A549 (cell line): ENCODE measurements around the gene ITPRID2. TPM values are rescaled to one million over a fixed set of nuclear protein-coding genes. Genes with fewer than 3 reads are reported as not detected.

Experiments used
- ATAC-seq, 2 experiments: fragments of 200-7000 bp in 1 of 2; fragments of >200 bp in 1 of 2; cut with Nextera tagmentation in 1 of 2; cut with Tn5 transposase in 1 of 2; 3 replicates each; pipeline versions ENCODE4 v1.8.0 to v1.9.1; 2018 to 2020; ENCODE audit warnings: mild to moderate bottlenecking in 1 of 2, moderate library complexity in 1 of 2
- CTCF ChIA-PET: fragments of 300-600 bp; sonication (Branson Sonifier 250); formaldehyde crosslinking; extraction: SDS; loops from one replicate; lab custom pipeline; 2021; ENCODE audit warnings: antibody characterized with exemption, inconsistent platforms; lab: Yijun Ruan, JAX
- POLR2A ChIA-PET: fragments of 350-600 bp; formaldehyde crosslinking; extraction: SDS; loops from one replicate; lab custom pipeline; 2021; ENCODE audit warnings: antibody characterized with exemption, inconsistent platforms; lab: Yijun Ruan, JAX
- DNase-seq, 2 experiments: peaks; one replicate each; pipeline versions ENCODE4 v3.0.0 to v3.0.0-alpha.2; 2011 to 2016; ENCODE audit warnings: low read depth in 1 of 2, low spot score in 1 of 2
- FAIRE-seq: peaks from 2 replicates; lab custom pipeline; 2011; peaks lifted over from hg19 to GRCh38; lab: Jason Lieb, UNC
- H3K27ac ChIP-seq, 2 experiments: fragments of >200 bp; sonication (Bioruptor Twin); formaldehyde crosslinking; 3 replicates each; pipeline ENCODE4 v1.5.1; 2016 to 2017
- H3K4me1 ChIP-seq: fragments of >200 bp; sonication (Bioruptor Twin); formaldehyde crosslinking; 3 replicates; pipeline ENCODE4 v1.6.1; 2016
- H3K4me2 ChIP-seq: fragments of >200 bp; sonication (Bioruptor Twin); formaldehyde crosslinking; 3 replicates; pipeline ENCODE4 v1.6.1; 2016
- H3K4me3 ChIP-seq: fragments of >200 bp; sonication (Bioruptor Twin); formaldehyde crosslinking; 3 replicates; pipeline ENCODE4 v1.5.1; 2016
- H3K9me3 ChIP-seq: fragments of >200 bp; sonication (Bioruptor Twin); formaldehyde crosslinking; 3 replicates; pipeline ENCODE4 v1.6.1; 2016
- CHD2 ChIP-seq: fragments of 150-350 bp; IDR thresholded peaks from 2 replicates; pipeline ENCODE4 v1.6.1; 2014; ENCODE audit warnings: low read length; ENCODE audit not compliant: partially characterized antibody
- CHD4 ChIP-seq: fragments of 200-600 bp; sonication (generic); IDR thresholded peaks from 2 replicates; pipeline ENCODE4 v1.6.1; 2016; ENCODE audit warnings: antibody characterized with exemption, mild to moderate bottlenecking, borderline replicate concordance
- EHF ChIP-seq: fragments of 250-450 bp; sonication (Bioruptor Pico); IDR thresholded peaks from 2 replicates; pipeline ENCODE4 v1.5.0; 2020; ENCODE audit warnings: mild to moderate bottlenecking
- ESRRA ChIP-seq: fragments of 150-350 bp; IDR thresholded peaks from 2 replicates; pipeline ENCODE4 v1.6.1; 2014; ENCODE audit warnings: mild to moderate bottlenecking, low read length, borderline replicate concordance
- FOXS1 ChIP-seq: fragments of 250-450 bp; sonication (Bioruptor Pico); IDR thresholded peaks from 2 replicates; pipeline ENCODE4 v1.5.0; 2020; ENCODE audit warnings: mild to moderate bottlenecking, moderate library complexity
- GATA3 ChIP-seq: IDR thresholded peaks from 2 replicates; pipeline ENCODE4 v1.6.1; 2012; ENCODE audit warnings: borderline replicate concordance
- HEYL ChIP-seq: fragments of 250-450 bp; sonication (Bioruptor Pico); IDR thresholded peaks from 2 replicates; pipeline ENCODE4 v1.8.0; 2021; ENCODE audit warnings: mild to moderate bottlenecking, moderate library complexity
- HOXA7 ChIP-seq: fragments of 250-450 bp; sonication (Bioruptor Pico); IDR thresholded peaks from 2 replicates; pipeline ENCODE4 v1.5.0; 2020; ENCODE audit warnings: mild to moderate bottlenecking, moderate library complexity
- HOXB5 ChIP-seq: fragments of 250-450 bp; sonication (Bioruptor Pico); IDR thresholded peaks from 2 replicates; pipeline ENCODE4 v1.5.0; 2020; ENCODE audit warnings: mild to moderate bottlenecking, moderate library complexity
- MAFK ChIP-seq: fragments of 450-650 bp; IDR thresholded peaks from 2 replicates; pipeline ENCODE4 v1.6.1; 2014; ENCODE audit not compliant: partially characterized antibody
- NFE2L2 ChIP-seq: fragments of 150-350 bp; conservative IDR thresholded peaks from 2 replicates; pipeline ENCODE4 v1.6.1; 2014; ENCODE audit warnings: low read length
- RNF2 ChIP-seq: fragments of 200-600 bp; sonication (generic); IDR thresholded peaks from 2 replicates; pipeline ENCODE4 v1.6.1; 2016; ENCODE audit warnings: low read depth, mild to moderate bottlenecking, antibody characterized with exemption, moderate library complexity, borderline replicate concordance
- ZSCAN20 ChIP-seq: fragments of 250-450 bp; sonication (Bioruptor Pico); IDR thresholded peaks from 2 replicates; pipeline ENCODE4 v1.8.0; 2022; ENCODE audit warnings: mild to moderate bottlenecking, moderate library complexity
- WGBS: methylation state at CpG from one replicate; pipeline ENCODE4 v1.1.6; 2017; ENCODE audit errors: missing lambda C conversion rate; 5-methylcytosine and 5-hydroxymethylcytosine counted together
- polyA plus RNA-seq, 4 experiments: library from polyadenylated mRNA; depleted of rRNA in 3 of 4; stranded (reverse); fragments of >200 nt; fragmentation: RNase III in 1 of 4; extraction: RNeasy Plus Mini Kit Qiagen cat#74134 plus additional on column Dnase treatment in 1 of 4; gene quantifications; 2 replicates in 3 of 4; 3 replicates in 1 of 4; pipeline ENCODE4 v1.2.3, GENCODE V29; 2011 to 2017
- TF ChIP-seq, protein P1 (sequence below): fragments of 150-350 bp; IDR thresholded peaks from 2 replicates; pipeline ENCODE4 v1.6.1; 2014; ENCODE audit warnings: low read depth, mild to moderate bottlenecking, low read length
- TF ChIP-seq, protein P2 (sequence below): fragments of >200 bp; sonication (Bioruptor Twin); formaldehyde crosslinking; IDR thresholded peaks from 2 replicates; pipeline ENCODE4 v1.6.1; 2016
- TF ChIP-seq, protein P3 (sequence below): fragments of 250-450 bp; sonication (Bioruptor Pico); IDR thresholded peaks from 2 replicates; pipeline ENCODE4 v1.5.0; 2021; ENCODE audit warnings: mild to moderate bottlenecking, moderate library complexity, borderline replicate concordance
- TF ChIP-seq, protein P4 (sequence below): fragments of 250-450 bp; sonication (Bioruptor Pico); IDR thresholded peaks from 2 replicates; pipeline ENCODE4 v1.5.0; 2020; ENCODE audit warnings: low read depth, mild to moderate bottlenecking, moderate library complexity

Gene ITPRID2
- polyA plus RNA-seq, 2 of the 4 experiments (the other 2 are of a cell fraction), result 43.3 to 94.3 TPM

DNA sequence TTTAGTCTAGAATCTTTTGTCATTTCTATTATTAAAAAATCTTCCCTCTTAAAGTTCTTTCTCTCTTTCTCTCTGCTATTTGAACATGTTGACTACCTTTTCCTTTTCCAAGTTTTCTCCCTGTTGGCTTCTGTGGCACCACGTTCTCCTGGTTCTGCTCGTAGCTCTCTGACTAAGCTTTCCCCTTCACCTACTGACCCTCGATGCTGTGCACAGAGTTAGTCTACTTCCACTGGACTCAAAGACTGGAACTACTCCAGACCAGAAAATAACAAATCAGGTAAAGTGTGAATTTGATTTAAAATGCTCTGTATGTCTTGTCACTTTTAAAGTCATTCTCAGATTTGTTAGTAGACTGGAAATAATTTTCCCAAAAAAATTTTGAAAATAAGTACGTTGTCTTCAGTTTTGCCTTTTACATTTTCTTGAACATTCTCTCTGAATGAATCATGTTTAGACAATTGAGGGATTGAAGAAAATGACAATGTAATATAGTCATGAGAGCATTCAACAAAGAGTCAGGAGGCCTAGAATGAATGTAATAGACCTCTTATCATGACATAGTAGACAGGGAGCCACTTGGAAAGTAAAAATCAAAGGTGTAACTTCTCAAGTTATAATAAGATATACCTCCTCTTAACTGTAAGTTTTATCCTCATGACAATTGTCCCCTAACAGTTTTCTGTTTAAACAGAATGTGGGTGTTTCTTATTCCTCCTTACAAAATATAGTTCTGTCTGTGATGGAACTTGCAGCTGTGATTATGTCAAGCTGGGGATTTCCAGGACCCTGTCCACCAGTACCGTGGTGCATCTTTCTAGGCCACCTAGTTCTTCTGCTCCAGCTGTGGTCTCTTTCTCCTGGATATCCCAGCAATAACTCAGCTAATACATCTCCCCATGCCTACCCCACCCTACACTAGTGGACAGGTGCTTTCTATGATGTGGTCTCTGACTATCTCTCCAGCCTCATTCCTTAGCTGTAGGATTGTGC, 25.5 kb downstream of the ITPRID2 start:
- peak overlapping the region; percentile 6; the same call in 1 of the 3 replicates for H3K4me2 ChIP-seq
- DNase-seq, result no peak
- ATAC-seq, result peak in 1 of 2 experiments; percentile 47; a peak in 2 of 6 replicates
- CTCF ChIA-PET, result interaction anchor here (0.8 to 1.5 kb wide), 2 partner anchors 13 to 174 kb away, joined by 4 read pairs; no protein-coding TSS in a partner anchor
- H3K4me1 ChIP-seq, result peaks cover 18% of the 10 kb centered on the region
- no peak overlapping the region for H3K27ac ChIP-seq
- TF ChIP-seq HEYL (no peak), ESRRA (no peak), HOXB5 (CRISPR knock-in tag) (no peak), FOXS1 (CRISPR knock-in tag) (no peak), GATA3 (no peak), MAFK (no peak)
- TF ChIP-seq, protein P1, sequence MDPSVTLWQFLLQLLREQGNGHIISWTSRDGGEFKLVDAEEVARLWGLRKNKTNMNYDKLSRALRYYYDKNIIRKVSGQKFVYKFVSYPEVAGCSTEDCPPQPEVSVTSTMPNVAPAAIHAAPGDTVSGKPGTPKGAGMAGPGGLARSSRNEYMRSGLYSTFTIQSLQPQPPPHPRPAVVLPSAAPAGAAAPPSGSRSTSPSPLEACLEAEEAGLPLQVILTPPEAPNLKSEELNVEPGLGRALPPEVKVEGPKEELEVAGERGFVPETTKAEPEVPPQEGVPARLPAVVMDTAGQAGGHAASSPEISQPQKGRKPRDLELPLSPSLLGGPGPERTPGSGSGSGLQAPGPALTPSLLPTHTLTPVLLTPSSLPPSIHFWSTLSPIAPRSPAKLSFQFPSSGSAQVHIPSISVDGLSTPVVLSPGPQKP, result no peak
- TF ChIP-seq, protein P2, sequence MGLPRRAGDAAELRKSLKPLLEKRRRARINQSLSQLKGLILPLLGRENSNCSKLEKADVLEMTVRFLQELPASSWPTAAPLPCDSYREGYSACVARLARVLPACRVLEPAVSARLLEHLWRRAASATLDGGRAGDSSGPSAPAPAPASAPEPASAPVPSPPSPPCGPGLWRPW, result no peak
- no peaks in the 10 kb centered on the region for H3K9me3 ChIP-seq
- no peak for FAIRE-seq
- WGBS, result 47% methylated on average over 5 of the region's 5 CpGs
- no peak overlapping the region for H3K4me3 ChIP-seq
- POLR2A ChIA-PET, result no interaction called here

DNA sequence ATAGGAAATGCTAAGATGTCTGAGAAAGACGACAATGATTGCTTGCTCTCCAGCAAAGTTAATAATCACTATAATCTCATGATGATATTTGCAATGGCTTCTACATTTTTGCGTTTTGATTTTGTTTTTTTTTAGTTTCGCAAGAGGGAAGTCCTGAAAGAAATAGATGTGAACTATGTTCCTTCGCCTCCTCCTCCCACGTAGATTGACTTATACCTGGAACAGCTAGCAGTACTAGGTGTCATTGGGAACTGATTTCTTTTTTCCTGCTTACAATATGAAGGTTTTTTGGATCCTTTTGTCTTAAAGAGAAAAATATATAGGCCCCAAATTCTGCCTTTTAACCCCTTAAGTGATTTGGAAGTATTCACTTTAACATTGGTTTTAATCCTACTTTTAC, 26.7 kb downstream of the ITPRID2 start:
- Histone ChIP-seq H3K4me2 (no peak overlapping the region), H3K27ac (no peak overlapping the region), H3K9me3 (no peaks in the 10 kb centered on the region), H3K4me3 (no peak overlapping the region), H3K4me1 (peaks cover 18% of the 10 kb centered on the region)
- FAIRE-seq (no peak), DNase-seq (no peak), ATAC-seq (no peak)
- WGBS, result 76% methylated on average over 5 of the region's 5 CpGs
- ChIA-PET POLR2A (no interaction called here), CTCF (interaction anchor here (0.8 to 1.8 kb wide), 2 partner anchors 15 to 175 kb away, joined by 4 to 8 read pairs; no protein-coding TSS in a partner anchor)
- TF ChIP-seq, protein P3, sequence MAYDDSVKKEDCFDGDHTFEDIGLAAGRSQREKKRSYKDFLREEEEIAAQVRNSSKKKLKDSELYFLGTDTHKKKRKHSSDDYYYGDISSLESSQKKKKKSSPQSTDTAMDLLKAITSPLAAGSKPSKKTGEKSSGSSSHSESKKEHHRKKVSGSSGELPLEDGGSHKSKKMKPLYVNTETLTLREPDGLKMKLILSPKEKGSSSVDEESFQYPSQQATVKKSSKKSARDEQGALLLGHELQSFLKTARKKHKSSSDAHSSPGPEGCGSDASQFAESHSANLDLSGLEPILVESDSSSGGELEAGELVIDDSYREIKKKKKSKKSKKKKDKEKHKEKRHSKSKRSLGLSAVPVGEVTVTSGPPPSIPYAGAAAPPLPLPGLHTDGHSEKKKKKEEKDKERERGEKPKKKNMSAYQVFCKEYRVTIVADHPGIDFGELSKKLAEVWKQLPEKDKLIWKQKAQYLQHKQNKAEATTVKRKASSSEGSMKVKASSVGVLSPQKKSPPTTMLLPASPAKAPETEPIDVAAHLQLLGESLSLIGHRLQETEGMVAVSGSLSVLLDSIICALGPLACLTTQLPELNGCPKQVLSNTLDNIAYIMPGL (CRISPR knock-in tag), result no peak
- TF ChIP-seq CHD4, result no peak
- TF ChIP-seq, protein P4, sequence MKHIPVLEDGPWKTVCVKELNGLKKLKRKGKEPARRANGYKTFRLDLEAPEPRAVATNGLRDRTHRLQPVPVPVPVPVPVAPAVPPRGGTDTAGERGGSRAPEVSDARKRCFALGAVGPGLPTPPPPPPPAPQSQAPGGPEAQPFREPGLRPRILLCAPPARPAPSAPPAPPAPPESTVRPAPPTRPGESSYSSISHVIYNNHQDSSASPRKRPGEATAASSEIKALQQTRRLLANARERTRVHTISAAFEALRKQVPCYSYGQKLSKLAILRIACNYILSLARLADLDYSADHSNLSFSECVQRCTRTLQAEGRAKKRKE (CRISPR knock-in tag), result no peak
- TF ChIP-seq CHD2, result no peak
- no peak for TF ChIP-seq EHF (CRISPR knock-in tag)
- no peak for TF ChIP-seq NFE2L2
- no peak for TF ChIP-seq ZSCAN20
- no peak for TF ChIP-seq RNF2
- TF ChIP-seq MAFK, result no peak

DNA sequence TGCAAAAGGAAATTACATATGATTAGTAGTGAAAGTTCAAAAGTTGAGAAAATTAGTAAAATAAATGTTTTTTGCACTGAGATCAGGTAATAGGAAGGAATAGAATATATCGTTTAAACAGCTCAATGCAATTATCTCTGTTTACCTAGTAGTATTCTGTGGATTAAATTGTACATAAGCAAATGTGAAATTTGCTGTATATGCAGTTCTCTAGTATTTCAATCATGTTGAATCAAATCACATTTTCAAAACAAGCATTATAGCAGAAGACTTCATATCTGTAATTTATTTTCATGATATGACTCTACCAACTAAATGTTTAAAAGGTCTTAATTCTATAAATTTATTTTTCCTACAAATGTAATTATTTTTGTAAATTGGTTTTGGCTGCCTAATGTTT, 31.6 kb downstream of the ITPRID2 start:
- Histone ChIP-seq H3K27ac (no peak overlapping the region), H3K4me2 (no peak overlapping the region), H3K9me3 (no peaks in the 10 kb centered on the region)
- DNase-seq, result no peak
- TF ChIP-seq HOXA7 (no peak), MAFK (peak; percentile 79)
- TF ChIP-seq, all 56 proteins: peak for 1
- 91% methylated on average over 1 of the region's 1 CpG for WGBS
- ChIA-PET POLR2A (no interaction called here), CTCF (interaction anchor here (1.4 kb wide), 1 partner anchor 181 kb away, joined by 3 read pairs; no protein-coding TSS in a partner anchor)
- H3K4me1 ChIP-seq, result no peaks in the 10 kb centered on the region
- no peak for ATAC-seq
- no peak overlapping the region for H3K4me3 ChIP-seq
- FAIRE-seq, result no peak
